Common myeloid progenitor, CD34-positive (primary cell): ENCODE results near the gene TNKS1BP1.
"Not testable (repeated sequence)": the region's sequence is repeated elsewhere in the genome, so short reads cannot be mapped to it uniquely, and the experiment has no call there.

ENCODE experiments used
- CTCF ChIA-PET: fragments of 350-600 bp; sonication (Branson Sonifier 250); formaldehyde crosslinking; loops from one replicate; lab custom pipeline; 2021; ENCODE audit warnings: antibody characterized with exemption; lab: Charles Lee
- POLR2A ChIA-PET: fragments of 350-600 bp; sonication (Branson Sonifier 250); formaldehyde crosslinking; loops from one replicate; lab custom pipeline; 2021; ENCODE audit warnings: antibody characterized with exemption; lab: Charles Lee
- DNase-seq, 3 donors: peaks; one replicate each; pipeline versions ENCODE4 v3.0.0 to v3.0.0-alpha.2; 2013
- H3K27ac ChIP-seq, 2 experiments: 1 replicate in 1 of 2; 2 replicates in 1 of 2; pipeline ENCODE4 v1.7.0; 2013; ENCODE audit warnings: inconsistent platforms in 2 of 2, low read length in 2 of 2, mild to moderate bottlenecking in 2 of 2, low read depth in 1 of 2, moderate library complexity in 1 of 2; ENCODE audit not compliant: severe bottlenecking in 2 of 2, insufficient read depth in 1 of 2, poor library complexity in 1 of 2
- H3K27me3 ChIP-seq, 5 experiments: replicated peaks in 2 of 5; 1 replicate in 3 of 5; 2 replicates in 2 of 5; pipeline versions ENCODE4 v1.6.1 to v1.7.0; 2013; ENCODE audit warnings: low read length in 4 of 5, mild to moderate bottlenecking in 2 of 5, moderate library complexity in 2 of 5, inconsistent platforms in 1 of 5; ENCODE audit not compliant: insufficient read depth in 5 of 5, control insufficient read depth in 4 of 5
- H3K36me3 ChIP-seq, 4 experiments: 1 replicate in 2 of 4; 2 replicates in 2 of 4; pipeline versions ENCODE4 v1.6.1 to v1.7.0; 2013; ENCODE audit warnings: low read length in 3 of 4, control low read depth in 1 of 4, mild to moderate bottlenecking in 1 of 4; ENCODE audit not compliant: control insufficient read depth in 4 of 4, insufficient read depth in 4 of 4
- H3K4me1 ChIP-seq, 4 experiments: 1 replicate in 3 of 4; 2 replicates in 1 of 4; pipeline versions ENCODE4 v1.6.1 to v1.7.1; 2013; ENCODE audit warnings: low read length in 3 of 4, mild to moderate bottlenecking in 3 of 4, control low read depth in 1 of 4, inconsistent platforms in 1 of 4, moderate library complexity in 1 of 4; ENCODE audit not compliant: control insufficient read depth in 4 of 4, insufficient read depth in 4 of 4; ENCODE audit errors: control extremely low read depth in 1 of 4
- H3K4me3 ChIP-seq, 7 experiments: 1 replicate in 4 of 7; 2 replicates in 3 of 7; pipeline versions ENCODE4 v1.5.1 to v1.7.0; 2013; ENCODE audit warnings: mild to moderate bottlenecking in 7 of 7, low read length in 6 of 7, moderate library complexity in 6 of 7, inconsistent platforms in 2 of 7, low read depth in 2 of 7, control low read depth in 1 of 7; ENCODE audit not compliant: insufficient read depth in 4 of 7, control insufficient read depth in 1 of 7; ENCODE audit errors: extremely low read depth in 1 of 7
- H3K9me3 ChIP-seq, 5 experiments: 1 replicate in 4 of 5; 2 replicates in 1 of 5; pipeline versions ENCODE4 v1.6.1 to v1.7.1; 2013; ENCODE audit warnings: low read length in 4 of 5, mild to moderate bottlenecking in 2 of 5, inconsistent platforms in 1 of 5, low read depth in 1 of 5, moderate library complexity in 1 of 5; ENCODE audit not compliant: control insufficient read depth in 4 of 5, insufficient read depth in 2 of 5; ENCODE audit errors: control extremely low read depth in 1 of 5
- WGBS: methylation state at CpG from one replicate; pipeline ENCODE4 v1.1.5; 2013; ENCODE audit not compliant: insufficient coverage; 5-methylcytosine and 5-hydroxymethylcytosine counted together

TNKS1BP1 gene

DNA sequence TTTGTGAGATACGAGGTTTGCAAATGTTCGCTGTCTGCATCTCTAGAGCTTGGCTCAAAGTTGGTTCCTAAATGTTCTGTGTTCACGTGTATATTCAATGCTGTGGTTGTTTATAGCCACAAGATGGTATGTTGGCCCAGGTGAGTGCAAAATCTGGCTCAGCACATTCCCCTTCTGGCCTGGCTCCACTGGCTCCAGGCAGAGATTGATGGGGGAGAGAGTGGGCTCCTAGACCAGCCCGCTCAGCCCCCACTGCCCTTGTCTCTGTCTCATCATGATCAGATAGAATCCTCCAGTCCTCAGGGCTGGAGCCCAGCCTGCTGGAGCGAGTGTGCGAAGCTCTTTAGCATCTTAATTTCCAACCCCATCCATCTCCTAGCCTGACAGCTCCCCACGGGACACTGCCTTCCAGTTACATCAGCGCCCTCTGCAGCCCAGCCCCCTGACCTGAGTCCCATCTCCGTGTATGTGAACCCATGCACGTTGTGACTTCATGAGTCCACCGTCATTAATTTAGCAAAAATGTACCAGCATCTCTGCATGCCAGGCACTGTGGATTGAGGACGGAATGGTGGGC, 15.4 kb upstream of the TNKS1BP1 start:
- Histone ChIP-seq H3K27me3 (peaks cover 0 to 2% (median 0%) of the 10 kb centered on the region in 5 experiments), H3K27ac (no peak overlapping the region), H3K4me1 (peaks cover 0 to 11% (median 8%) of the 10 kb centered on the region in 4 experiments), H3K4me3 (no peak overlapping the region), H3K36me3 (no peaks in the 10 kb centered on the region), H3K9me3 (no peaks in the 10 kb centered on the region)
- peak in 1 of 3 donors; percentile 30 for DNase-seq
- 60% methylated on average over 12 of the region's 12 CpGs for WGBS
- ChIA-PET POLR2A (interaction anchor here (0.7 kb wide), 1 partner anchor 15 kb away, joined by 4 read pairs; no protein-coding TSS in a partner anchor), CTCF (interaction anchor here (1.1 to 4.4 kb wide), 8 partner anchors 8 to 144 kb away, joined by 3 to 18 read pairs (median 5); partner anchors contain the start of genes RTN4RL2 and TNKS1BP1)

DNA sequence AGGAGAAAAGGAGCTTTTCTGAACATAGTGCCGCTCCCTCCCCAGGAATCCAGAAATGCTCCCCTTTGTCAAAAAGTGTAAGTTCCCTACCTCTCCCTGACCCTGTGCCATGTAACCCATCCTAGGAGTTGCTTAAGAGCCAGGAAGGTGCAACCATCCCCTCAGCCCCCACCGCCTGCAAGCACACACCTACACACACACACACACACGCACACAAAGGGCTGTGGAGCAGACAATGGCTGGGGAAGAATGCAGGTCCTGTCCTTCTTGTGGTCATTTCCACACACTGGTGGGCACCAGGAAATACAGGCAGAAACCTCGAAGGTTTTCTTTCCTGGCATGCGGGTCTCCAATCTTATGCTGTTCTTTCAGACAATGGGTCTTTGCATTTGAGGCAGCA, 14.6 kb upstream of the TNKS1BP1 start:
- Histone ChIP-seq H3K27ac (no peak overlapping the region), H3K9me3 (no peaks in the 10 kb centered on the region), H3K36me3 (peaks cover 0 to 3% (median 0%) of the 10 kb centered on the region in 4 experiments), H3K27me3 (peaks cover 0 to 2% (median 0%) of the 10 kb centered on the region in 5 experiments), H3K4me3 (no peak overlapping the region), H3K4me1 (peaks cover 5 to 19% (median 16%) of the 10 kb centered on the region in 4 experiments)
- no peak for DNase-seq
- POLR2A ChIA-PET, result no interaction called here
- 74% methylated on average over 3 of the region's 5 CpGs for WGBS
- CTCF ChIA-PET, result interaction anchor here (0.9 to 4.4 kb wide), 11 partner anchors 8 to 269 kb away, joined by 3 to 18 read pairs (median 5); partner anchors contain the start of gene TNKS1BP1

DNA sequence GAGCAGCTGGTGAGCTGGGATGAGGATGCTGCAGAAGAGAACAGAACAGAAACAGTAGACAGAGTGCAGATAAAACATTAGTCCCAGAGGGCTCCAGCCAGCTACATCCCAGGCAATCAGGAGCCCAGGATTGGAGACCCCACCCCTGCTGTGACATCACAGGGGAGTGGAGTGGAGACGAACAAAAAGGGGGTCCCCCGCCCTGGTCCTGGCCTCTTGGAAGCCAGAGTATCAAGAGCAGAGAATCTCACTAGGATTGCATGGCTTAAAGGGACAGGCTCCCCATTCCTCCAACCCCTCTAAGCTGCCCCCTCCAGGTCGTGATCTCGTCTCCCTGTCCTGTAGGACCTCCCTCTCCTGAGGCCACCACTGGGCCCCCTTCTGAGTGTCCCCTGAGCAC, 13.4 kb upstream of the TNKS1BP1 start, which contains the start of gene P2RX3:
Gene P2RX3 (plus strand): TSS at position 211 of the 400 bp plus-strand sequence. CDS start 199 bp downstream, outside the sequence.
- POLR2A ChIA-PET, result no interaction called here
- CTCF ChIA-PET, result interaction anchor here (0.6 to 4.4 kb wide), 13 partner anchors 8 to 270 kb away, joined by 3 to 18 read pairs (median 4); no protein-coding TSS in a partner anchor
- WGBS, result 94% methylated on average over 4 of the region's 4 CpGs

DNA sequence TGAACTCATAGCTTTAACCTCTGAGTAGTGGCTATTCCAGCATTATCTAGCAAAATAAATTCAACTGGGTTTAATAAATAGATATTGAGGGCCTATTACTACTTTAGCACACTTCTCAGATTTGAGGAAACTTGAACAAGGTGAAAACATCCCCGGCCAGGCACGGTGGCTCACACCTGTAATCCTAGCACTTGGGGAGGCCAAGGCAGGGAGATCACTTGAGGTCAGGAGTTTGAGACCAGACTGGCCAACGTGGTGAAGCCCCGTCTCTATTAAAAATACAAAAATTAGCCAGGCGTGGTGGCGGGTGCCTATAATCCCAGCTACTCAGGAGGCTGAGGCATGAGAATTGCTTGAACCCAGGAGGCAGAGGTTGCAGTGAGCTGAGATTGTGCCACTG, 12.1 kb upstream of the TNKS1BP1 start:
- CTCF ChIA-PET, result interaction anchor here (1.4 to 4.4 kb wide), 3 partner anchors 9 to 12 kb away, joined by 3 to 18 read pairs (median 11); no protein-coding TSS in a partner anchor
- POLR2A ChIA-PET, H3K27me3 ChIP-seq, DNase-seq, H3K4me3 ChIP-seq, H3K27ac ChIP-seq, H3K9me3 ChIP-seq: not testable (repeated sequence)
- H3K4me1 ChIP-seq, result peaks cover 5 to 24% (median 17%) of the 10 kb centered on the region in 4 experiments
- 94% methylated on average over 6 of the region's 6 CpGs for WGBS
- H3K36me3 ChIP-seq, result peaks cover 5 to 27% (median 18%) of the 10 kb centered on the region in 4 experiments

More for the DNA sequence above, 13.4 kb upstream of the TNKS1BP1 start, which contains the start of gene P2RX3:
- Histone ChIP-seq H3K36me3 (peaks cover 0 to 14% (median 6%) of the 10 kb centered on the region in 4 experiments), H3K4me1 (peaks cover 5 to 24% (median 17%) of the 10 kb centered on the region in 4 experiments), H3K9me3 (no peaks in the 10 kb centered on the region), H3K27me3 (peaks cover 0 to 2% (median 0%) of the 10 kb centered on the region in 5 experiments), H3K4me3 (no peak within 1 kb of the TSS), H3K27ac (no peak within 1 kb of the TSS)
- DNase-seq, result no peak

DNA sequence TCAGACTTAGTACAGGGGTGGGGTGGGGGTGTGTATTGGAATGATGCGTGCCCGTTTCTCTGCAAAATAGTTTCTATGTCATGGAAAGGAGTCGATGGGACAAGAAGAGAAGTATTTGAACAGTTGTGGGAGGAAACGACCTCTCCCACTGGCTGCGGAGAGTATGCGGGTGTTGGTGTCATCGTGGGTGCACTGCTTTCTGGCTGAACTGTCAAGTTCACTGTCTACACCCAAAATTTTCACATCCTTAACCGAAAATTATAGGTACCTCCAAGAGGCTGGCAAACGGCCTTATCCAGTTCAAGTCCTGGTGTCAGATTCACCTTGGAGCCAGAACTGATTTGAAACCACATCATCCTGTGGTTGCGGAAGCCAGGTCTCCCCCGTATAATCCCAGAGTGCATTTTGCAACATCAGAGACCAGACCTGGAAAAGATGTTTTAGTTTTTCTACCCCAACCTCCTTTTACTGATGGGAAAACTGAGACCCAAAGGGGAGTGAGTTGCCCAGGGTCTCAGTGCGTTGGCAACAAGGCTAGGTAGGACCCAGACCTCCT, 11.4 kb upstream of the TNKS1BP1 start:
- Histone ChIP-seq H3K27me3 (peaks cover 0 to 2% (median 0%) of the 10 kb centered on the region in 5 experiments), H3K9me3 (no peaks in the 10 kb centered on the region), H3K36me3 (peaks cover 5 to 33% (median 25%) of the 10 kb centered on the region in 4 experiments), H3K4me3 (peak overlapping the region; percentile 1 to 83 (median 77)), H3K27ac (peak overlapping the region; percentile 29 to 81), H3K4me1 (peaks cover 5 to 24% (median 17%) of the 10 kb centered on the region in 4 experiments)
- 24% methylated on average over 10 of the region's 12 CpGs for WGBS
- no peak for DNase-seq
- POLR2A ChIA-PET, result interaction anchor here (0.9 to 1.3 kb wide), 2 partner anchors 13 to 17 kb away, joined by 3 read pairs; no protein-coding TSS in a partner anchor
- CTCF ChIA-PET, result interaction anchor here (1.4 to 4.4 kb wide), 6 partner anchors 8 to 190 kb away, joined by 3 to 18 read pairs (median 8); partner anchors contain the start of genes SLC43A1 and TNKS1BP1

DNA sequence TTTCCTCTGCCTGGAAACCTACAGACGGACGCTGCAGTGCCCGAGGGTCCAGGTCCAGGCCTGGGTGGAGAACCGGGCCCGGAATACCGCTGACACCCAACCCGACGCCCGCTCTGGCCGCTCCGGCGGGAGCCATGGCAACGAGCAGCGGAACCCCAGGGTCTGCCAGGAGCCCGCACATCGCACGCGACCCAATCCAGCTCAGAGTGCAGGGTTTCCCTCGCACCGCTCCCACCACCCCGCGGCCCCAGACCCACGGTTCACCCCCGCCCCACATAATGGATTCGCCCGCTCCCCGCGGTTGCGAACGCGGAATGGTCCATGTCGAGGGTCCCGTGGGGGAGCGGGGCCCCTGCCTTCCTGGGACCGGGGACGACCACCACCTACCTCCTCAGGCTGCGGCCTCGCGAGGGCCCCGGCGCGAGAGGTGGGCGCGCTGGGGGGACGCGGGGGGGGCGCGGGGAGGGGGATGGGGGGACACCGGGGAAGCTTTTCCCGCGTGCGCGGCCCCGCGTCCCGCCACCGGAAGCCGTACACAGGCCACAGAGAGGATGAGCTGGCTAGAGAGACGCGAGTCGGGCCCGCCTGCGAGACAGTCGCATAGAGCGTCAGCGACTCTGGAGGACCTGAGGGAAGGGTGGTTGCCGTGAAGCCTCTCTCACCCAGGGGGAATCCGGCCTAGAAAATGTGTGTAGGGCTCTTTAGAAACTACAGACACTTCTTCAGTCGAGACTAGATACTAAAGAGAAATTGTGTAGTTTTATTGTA, 10.8 kb upstream of the TNKS1BP1 start, which contains the start of gene SSRP1:
Gene SSRP1 (minus strand): TSS at position 550 of the 768 bp plus-strand sequence. CDS start 771 bp downstream, outside the sequence.
- under 1% methylated on average over 52 of the region's 69 CpGs for WGBS
- ChIA-PET POLR2A (interaction anchor here (0.8 to 1.3 kb wide), 3 partner anchors 10 to 18 kb away, joined by 3 read pairs; partner anchors contain the start of gene TNKS1BP1), CTCF (interaction anchor here (1.0 to 3.0 kb wide), 10 partner anchors 10 to 233 kb away, joined by 3 to 14 read pairs (median 4); partner anchors contain the start of genes SLC43A1, TNKS1BP1 and UBE2L6)
- DNase-seq, result peak; percentile 89 to 92 (median 90)
- Histone ChIP-seq H3K27me3 (peaks cover 0 to 2% (median 0%) of the 10 kb centered on the region in 5 experiments), H3K36me3 (peaks cover 5 to 40% (median 31%) of the 10 kb centered on the region in 4 experiments), H3K27ac (peak within 1 kb of the TSS; percentile 55 to 81), H3K4me1 (peaks cover 5 to 24% (median 17%) of the 10 kb centered on the region in 4 experiments), H3K4me3 (peak within 1 kb of the TSS; percentile 61 to 83 (median 77)), H3K9me3 (no peaks in the 10 kb centered on the region)
